GM21423 (cell line): ENCODE data around the gene TANGO6.

Experiments
- ATAC-seq: cut with Tn5 transposase; IDR thresholded peaks from one replicate; pipeline ENCODE4 v1.9.1; 2021; ENCODE audit warnings: mild to moderate bottlenecking, moderate library complexity; ENCODE audit not compliant: unreplicated experiment

The TANGO6 gene

GRCh38 chr16:68860978-68861892 lies 17.9 kb downstream of the TANGO6 start:
- ATAC-seq = no peak

GRCh38 chr16:68866933-68867332 lies 23.6 kb downstream of the TANGO6 start:
- no peak for ATAC-seq

GRCh38 chr16:68869492-68870088 lies 26.3 kb downstream of the TANGO6 start:
- no peak for ATAC-seq

- ATAC-seq = no peak
Observed at GRCh38 chr16:68873635-68874471, 30.5 kb downstream of the TANGO6 start.

- no peak for ATAC-seq
Observed at GRCh38 chr16:68875871-68876270, 32.5 kb downstream of the TANGO6 start.

DNA sequence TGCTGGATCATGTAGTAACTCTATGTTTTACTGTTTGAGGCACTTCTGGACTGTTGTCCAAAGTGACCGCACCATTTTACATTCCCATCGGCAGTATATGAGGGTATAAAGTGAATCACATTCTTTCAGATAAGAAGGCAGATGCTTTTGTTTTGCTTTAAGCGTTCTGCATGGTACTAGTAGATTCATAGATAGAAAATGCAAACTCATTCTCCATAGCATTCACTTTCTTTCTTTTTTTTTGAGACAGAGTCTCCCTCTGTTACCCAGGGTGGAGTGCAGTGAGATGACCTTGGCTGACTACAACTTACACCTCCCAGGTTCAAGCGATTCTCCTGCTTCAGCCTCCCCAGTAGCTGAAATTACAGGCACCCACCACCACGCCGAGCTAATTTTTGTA lies 40.4 kb downstream of the TANGO6 start:
- no peak for ATAC-seq

GRCh38 chr16:68884401-68884800 lies 41.1 kb downstream of the TANGO6 start:
- no peak for ATAC-seq

- ATAC-seq = no peak
Observed at GRCh38 chr16:68884861-68885720, 41.8 kb downstream of the TANGO6 start.

DNA sequence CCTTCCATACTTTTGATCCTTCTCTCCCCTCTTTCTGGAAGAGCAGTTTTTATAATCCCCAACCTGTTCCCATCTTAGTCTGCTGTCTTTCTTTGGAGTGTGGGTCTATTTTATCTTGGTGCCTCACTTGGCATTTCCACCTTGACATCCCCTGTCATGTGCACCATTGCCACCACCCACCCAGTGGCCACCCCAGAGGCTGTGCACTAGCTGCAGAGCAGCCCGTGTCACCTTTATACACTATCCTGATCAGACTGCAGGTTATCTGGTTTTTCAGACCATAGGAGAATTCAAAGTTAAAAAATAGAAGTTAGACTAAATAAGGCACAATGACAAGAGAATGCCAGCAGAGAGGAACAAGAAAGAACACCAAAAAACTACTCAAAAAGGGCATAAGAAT lies 43.8 kb downstream of the TANGO6 start:
- no peak for ATAC-seq

- ATAC-seq = no peak
Observed at GRCh38 chr16:68889508-68890150, 46.3 kb downstream of the TANGO6 start.

GRCh38 chr16:68892214-68892613 lies 48.9 kb downstream of the TANGO6 start:
- no peak for ATAC-seq

DNA sequence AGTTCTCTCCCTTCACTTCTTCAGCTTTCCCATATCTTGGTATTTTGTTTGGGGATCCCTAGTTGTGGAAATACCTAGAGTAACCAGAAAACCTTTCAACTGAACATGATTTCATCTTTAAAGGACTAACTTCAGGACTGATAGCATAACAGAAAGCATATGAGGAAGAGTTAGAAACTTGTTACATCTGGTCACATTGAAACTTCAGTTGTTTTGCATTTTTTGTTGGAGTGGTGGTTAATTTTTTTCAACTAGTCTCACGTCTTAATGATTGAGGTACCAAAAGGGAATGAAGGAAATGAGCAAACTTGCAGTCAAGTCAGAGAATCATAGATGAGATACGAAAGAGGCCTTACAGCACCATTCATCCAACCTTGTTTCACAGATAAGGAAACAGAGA lies 49.6 kb downstream of the TANGO6 start:
- ATAC-seq = no peak

DNA sequence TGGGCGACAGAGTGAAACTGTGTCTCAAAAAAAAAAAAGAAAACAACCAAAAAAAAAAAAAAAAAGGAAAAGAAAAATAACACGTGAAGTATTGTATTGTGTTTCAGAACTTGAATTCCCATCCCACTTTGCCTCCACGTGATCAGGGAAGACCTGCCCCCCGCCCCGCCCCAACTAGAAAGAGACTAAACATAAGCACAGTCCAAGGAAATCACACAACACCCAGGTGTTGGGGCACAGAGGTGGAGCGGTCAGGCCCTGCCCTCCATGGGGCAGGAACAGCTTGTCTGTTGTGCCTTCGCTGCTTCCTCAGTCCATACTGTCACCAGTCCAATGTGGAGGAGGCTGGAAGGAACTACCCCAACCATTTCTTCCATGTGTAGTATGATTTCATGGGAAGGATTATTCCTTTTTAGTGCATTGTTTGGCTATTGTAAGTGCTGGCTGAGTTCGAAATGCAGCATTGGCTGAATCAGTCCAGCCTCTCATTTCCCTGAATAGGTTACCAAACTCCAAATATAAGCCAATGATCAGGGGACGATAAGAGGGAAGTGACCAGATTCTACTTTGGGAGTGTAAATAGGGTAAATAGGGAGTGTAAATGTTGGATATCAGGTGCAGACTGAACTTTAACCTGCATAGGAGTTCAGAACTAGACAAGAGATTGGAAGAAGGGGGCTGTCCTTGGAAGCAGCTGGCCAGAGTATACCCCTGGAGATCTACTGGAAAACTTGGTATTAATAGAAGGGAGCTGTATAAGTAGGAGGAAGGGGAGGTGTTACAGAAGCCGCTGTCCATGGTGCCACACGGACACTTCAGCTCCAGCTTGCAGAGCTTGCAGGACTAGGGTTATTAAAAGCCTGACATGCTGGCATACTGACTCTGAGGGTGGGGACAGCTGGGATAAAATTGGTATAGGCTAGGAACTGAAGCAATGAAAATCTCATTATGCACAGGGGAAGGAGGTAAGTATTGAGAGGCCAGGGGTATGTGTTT lies 50.7 kb downstream of the TANGO6 start:
- no peak for ATAC-seq

DNA sequence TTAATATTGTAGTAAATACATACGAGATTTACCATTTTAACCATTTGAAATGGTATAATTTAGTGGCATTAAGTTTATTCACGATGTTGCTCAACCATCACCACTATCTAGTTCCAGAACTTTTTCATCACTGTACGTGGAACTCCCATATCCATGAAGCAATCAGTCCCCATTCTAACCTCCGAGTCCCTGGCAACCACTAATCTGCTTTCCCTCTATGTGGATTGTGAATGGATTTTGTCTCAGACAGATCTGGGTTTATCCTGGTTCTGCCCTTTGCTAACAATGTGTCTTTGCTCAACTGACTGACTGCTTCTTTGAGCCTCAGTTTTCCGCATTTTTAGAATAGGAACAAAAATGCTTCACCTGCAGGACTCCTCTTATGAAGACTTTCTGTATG lies 51.4 kb downstream of the TANGO6 start:
- no peak for ATAC-seq

- ATAC-seq = no peak
Observed at GRCh38 chr16:68898026-68898425, 54.7 kb downstream of the TANGO6 start.

- ATAC-seq = no peak
Observed at GRCh38 chr16:68900009-68900408, 56.7 kb downstream of the TANGO6 start.

- no peak for ATAC-seq
Observed at GRCh38 chr16:68902003-68902968, 59.0 kb downstream of the TANGO6 start.

- no peak for ATAC-seq
Observed at GRCh38 chr16:68902969-68903345, 59.6 kb downstream of the TANGO6 start.
